ENCODE data around the gene BMP6. TPM values are rescaled to one million over a fixed set of nuclear protein-coding genes. Genes with fewer than 3 reads are reported as not detected.

The BMP6 gene
- total and polyA plus RNA-seq, 2 of the 8 experiments (the other 6 are each of a cell fraction or from before 2014, with no cell fraction given), result 2.0 to 2.1 TPM

GRCh38 chr6:7770111-7770510, 44.2 kb downstream of the BMP6 start:
- no peak overlapping the region for H2BK12ac ChIP-seq (ENCODE audit: low read depth, low read length)
- no peak overlapping the region for H3K56ac ChIP-seq (replicated peaks; ENCODE audit: insufficient read length, low read depth, low read length)
- H3K23me2 ChIP-seq (ENCODE audit: low read depth, low read length), result no peaks in the 10 kb centered on the region
- H3K4me1 ChIP-seq (replicated peaks in 1 of 4; ENCODE audit: control insufficient read depth in 3 of 4, insufficient read depth in 4 of 4, low read length in 3 of 4), result peaks cover 0 to 13% (median 5%) of the 10 kb centered on the region in 4 experiments; a peak in 4 of 7 replicates
- no peak for DNase-seq (ENCODE audit: low read depth in 1 of 2, low spot score in 2 of 2)
- no peak overlapping the region for H3K4ac ChIP-seq (replicated peaks; ENCODE audit: insufficient read length, low read depth, low read length)
- no peaks in the 10 kb centered on the region for H3K36me3 ChIP-seq (ENCODE audit: control insufficient read depth in 2 of 4, insufficient read depth in 4 of 4, low read length in 3 of 4)
- no peak overlapping the region for H2AK5ac ChIP-seq (ENCODE audit: low read depth, low read length)
- ChIA-PET CTCF (ENCODE audit: partially characterized antibody) (interaction anchor here (0.8 to 1.9 kb wide), 4 partner anchors 9 to 102 kb away, joined by 3 to 5 read pairs (median 4); no protein-coding TSS in a partner anchor), POLR2A (ENCODE audit: partially characterized antibody) (no interaction called here)
- no peaks in the 10 kb centered on the region for H3K79me1 ChIP-seq (ENCODE audit: low read depth, low read length)
- H2BK120ac ChIP-seq (replicated peaks; ENCODE audit: low read depth, low read length), result no peak overlapping the region
- no peak overlapping the region for H2AFZ ChIP-seq (ENCODE audit: low read length)
- H3K27ac ChIP-seq (ENCODE audit: low read depth, low read length), result 0 out of 2 replicates have a peak overlapping the region, but pooled peaks have one; percentile 12
- H2BK20ac ChIP-seq (ENCODE audit: low read length), result no peak overlapping the region
- H3K9ac ChIP-seq (replicated peaks in 1 of 4; ENCODE audit: extremely low read depth in 1 of 4, low read depth in 3 of 4, low read length in 3 of 4), result no peak overlapping the region
- H4K8ac ChIP-seq (ENCODE audit: extremely low read depth, insufficient read depth, low read length), result no peak overlapping the region
- no peak overlapping the region for H3K23ac ChIP-seq (ENCODE audit: insufficient read length)
- no peaks in the 10 kb centered on the region for H3K27me3 ChIP-seq (replicated peaks in 1 of 4; ENCODE audit: control insufficient read depth in 3 of 4, extremely low read depth in 1 of 4, insufficient read depth in 3 of 4, low read length in 3 of 4)
- H3K4me3 ChIP-seq (ENCODE audit: extremely low read depth in 1 of 4, insufficient read depth in 2 of 4, low read depth in 3 of 4, low read length in 4 of 4), result peak overlapping the region in 1 of 4 experiments; percentile 26; a peak in 2 of 8 replicates
- no peaks in the 10 kb centered on the region for H4K20me1 ChIP-seq (replicated peaks in 1 of 2; ENCODE audit: control insufficient read depth in 1 of 2, insufficient read depth in 2 of 2, low read length in 2 of 2)
- no peak for FAIRE-seq
- 88% methylated on average over 4 of the region's 4 CpGs; no CpG with 5 or more reads in 1 of the 2 experiments for WGBS, 2 experiments (ENCODE audit: extremely low coverage in 1 of 2, insufficient coverage in 1 of 2, insufficient read length in 1 of 2, insufficient replicate concordance in 2 of 2, low coverage in 1 of 2, low lambda C conversion rate in 2 of 2, missing lambda C conversion rate in 1 of 2)
- H4K91ac ChIP-seq (replicated peaks; ENCODE audit: insufficient read length, low read length), result no peak overlapping the region
- no peaks in the 10 kb centered on the region for H3K79me2 ChIP-seq (ENCODE audit: control insufficient read depth in 1 of 2, insufficient read depth in 2 of 2, low read length in 2 of 2)
- H2BK15ac ChIP-seq (ENCODE audit: low read length), result no peak overlapping the region
- H3K14ac ChIP-seq (ENCODE audit: insufficient read length), result no peak overlapping the region
- H3K4me2 ChIP-seq (ENCODE audit: insufficient read depth in 1 of 2, low read depth in 2 of 2, low read length in 2 of 2), result peak overlapping the region; percentile 2 to 34; a peak in 2 of 4 replicates
- no peak overlapping the region for H4K5ac ChIP-seq (ENCODE audit: insufficient read length, low read depth, low read length)
- no peak overlapping the region for H2BK5ac ChIP-seq (ENCODE audit: low read depth, low read length)
- no peaks in the 10 kb centered on the region for H3K9me3 ChIP-seq (ENCODE audit: insufficient read depth in 2 of 2, low read depth in 1 of 2, low read length in 1 of 2)
- no peak overlapping the region for H3K18ac ChIP-seq (ENCODE audit: extremely low read depth, low read length)
- TF ChIP-seq SP2 (IDR thresholded peaks at IDR 0.05; ENCODE audit: low read length) (no peak), KDM4A (IDR thresholded peaks at IDR 0.05; ENCODE audit: low read depth, low read length, severe bottlenecking) (no peak), POLR2A (IDR thresholded peaks at IDR 0.05; ENCODE audit: control extremely low read depth in 1 of 2, low read depth in 2 of 2, low read length in 2 of 2) (no peak), SP4 (IDR thresholded peaks at IDR 0.05; ENCODE audit: low read length) (no peak), YY1 (IDR thresholded peaks at IDR 0.05; ENCODE audit: low read depth, low read length) (no peak), RNF2 (IDR thresholded peaks at IDR 0.05; ENCODE audit: borderline replicate concordance, low read depth, low read length, missing control alignments, poor library complexity, severe bottlenecking) (no peak), EGR1 (IDR thresholded peaks at IDR 0.05; ENCODE audit: borderline replicate concordance, low read depth, low read length) (no peak), SRF (IDR thresholded peaks at IDR 0.05; ENCODE audit: low read depth, low read length) (no peak), TBP (IDR thresholded peaks at IDR 0.05; ENCODE audit: low read depth, low read length) (no peak), CTBP2 (IDR thresholded peaks at IDR 0.05; ENCODE audit: borderline replicate concordance, insufficient read depth, insufficient read length, low read length) (no peak), ZNF274 (IDR thresholded peaks at IDR 0.05; ENCODE audit: borderline replicate concordance, extremely low read depth, low read length) (no peak), CTCF (IDR thresholded peaks at IDR 0.05; ENCODE audit: control extremely low read depth in 1 of 3, insufficient read depth in 1 of 3, low read depth in 1 of 3, low read length in 3 of 3) (no peak)

Data from H1 (cell line).